Testis (tissue), 2 donors: ENCODE data around the gene HJV.

ENCODE experiments used
- POLR2A ChIP-seq: fragments of 450-650 bp; IDR thresholded peaks from one replicate; pipeline ENCODE4 v1.6.1; 2017; ENCODE audit warnings: antibody characterized with exemption, mild to moderate bottlenecking, moderate library complexity
- TF ChIP-seq, protein P1 (sequence below), 3 experiments: fragments of 450-650 bp in 2 of 3; fragments of 200-600 bp in 1 of 3; sonication (generic) in 1 of 3; IDR thresholded peaks; one replicate each; pipeline ENCODE4 v1.5.1; 2016 to 2019; ENCODE audit warnings: antibody characterized with exemption in 3 of 3, mild to moderate bottlenecking in 2 of 3, moderate library complexity in 1 of 3

GRCh38 chr1:146036241-146036964, 14.9 kb upstream of the HJV start:
- TF ChIP-seq, protein P1, sequence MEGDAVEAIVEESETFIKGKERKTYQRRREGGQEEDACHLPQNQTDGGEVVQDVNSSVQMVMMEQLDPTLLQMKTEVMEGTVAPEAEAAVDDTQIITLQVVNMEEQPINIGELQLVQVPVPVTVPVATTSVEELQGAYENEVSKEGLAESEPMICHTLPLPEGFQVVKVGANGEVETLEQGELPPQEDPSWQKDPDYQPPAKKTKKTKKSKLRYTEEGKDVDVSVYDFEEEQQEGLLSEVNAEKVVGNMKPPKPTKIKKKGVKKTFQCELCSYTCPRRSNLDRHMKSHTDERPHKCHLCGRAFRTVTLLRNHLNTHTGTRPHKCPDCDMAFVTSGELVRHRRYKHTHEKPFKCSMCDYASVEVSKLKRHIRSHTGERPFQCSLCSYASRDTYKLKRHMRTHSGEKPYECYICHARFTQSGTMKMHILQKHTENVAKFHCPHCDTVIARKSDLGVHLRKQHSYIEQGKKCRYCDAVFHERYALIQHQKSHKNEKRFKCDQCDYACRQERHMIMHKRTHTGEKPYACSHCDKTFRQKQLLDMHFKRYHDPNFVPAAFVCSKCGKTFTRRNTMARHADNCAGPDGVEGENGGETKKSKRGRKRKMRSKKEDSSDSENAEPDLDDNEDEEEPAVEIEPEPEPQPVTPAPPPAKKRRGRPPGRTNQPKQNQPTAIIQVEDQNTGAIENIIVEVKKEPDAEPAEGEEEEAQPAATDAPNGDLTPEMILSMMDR (IDR thresholded peaks at IDR 0.05) = no peak
- no peak for TF ChIP-seq POLR2A
